PC-3 (cell line): ENCODE results near the gene STAT3. TPM values are rescaled to one million over a fixed set of nuclear protein-coding genes. Genes with fewer than 3 reads are reported as not detected.

Source experiments
- ATAC-seq: fragments of 200-7000 bp; cut with Tn5 transposase; 2 replicates; pipeline ENCODE4 v1.9.1; 2020; ENCODE audit warnings: mild to moderate bottlenecking, moderate library complexity
- BruUV-seq: library from RNA; stranded (reverse); fragments of 400-500 nt; replicated peaks from 2 replicates; lab custom pipeline; 2021; lab: Mats Ljungman, UMichigan
- CTCF ChIA-PET: fragments of 300-600 bp; sonication (Branson Sonifier 250); formaldehyde crosslinking; loops from one replicate; lab custom pipeline; 2022; ENCODE audit warnings: antibody characterized with exemption; lab: Charles Lee
- POLR2A ChIA-PET: fragments of 300-600 bp; sonication (Branson Sonifier 250); formaldehyde crosslinking; loops from one replicate; lab custom pipeline; 2022; ENCODE audit warnings: antibody characterized with exemption; ENCODE audit not compliant: unreplicated experiment; lab: Charles Lee
- DNase-seq: peaks from one replicate; pipeline ENCODE4 v3.0.0-alpha.2; 2015
- H2AFZ ChIP-seq: fragments of 300-600 bp; sonication (generic); 2 replicates; pipeline ENCODE4 v1.6.0; 2016; ENCODE audit warnings: antibody characterized with exemption, low read length
- H3F3A ChIP-seq: fragments of 300-600 bp; sonication (generic); one replicate; pipeline ENCODE4 v1.6.0; 2017; ENCODE audit warnings: antibody characterized with exemption, low read length, control low read depth, mild to moderate bottlenecking; ENCODE audit not compliant: unreplicated experiment
- H3K27ac ChIP-seq: fragments of 300-600 bp; sonication (generic); 2 replicates; pipeline ENCODE4 v1.5.1; 2016; ENCODE audit warnings: mild to moderate bottlenecking, low read length
- H3K27me3 ChIP-seq: fragments of 300-600 bp; sonication (generic); 2 replicates; pipeline ENCODE4 v1.6.1; 2016; ENCODE audit warnings: low read length, mixed read lengths
- H3K36me3 ChIP-seq: fragments of 300-600 bp; sonication (generic); 2 replicates; pipeline ENCODE4 v1.6.1; 2016; ENCODE audit warnings: low read depth, mixed run types, low read length, mixed read lengths
- H3K4me1 ChIP-seq: fragments of 300-600 bp; sonication (generic); 2 replicates; pipeline ENCODE4 v1.5.1; 2016; ENCODE audit warnings: low read length; ENCODE audit not compliant: insufficient read depth
- H3K4me2 ChIP-seq: fragments of 300-600 bp; sonication (generic); 2 replicates; pipeline ENCODE4 v1.6.0; 2016; ENCODE audit warnings: low read length
- H3K4me3 ChIP-seq: fragments of 300-600 bp; sonication (generic); 2 replicates; pipeline ENCODE4 v1.5.1; 2016; ENCODE audit warnings: mild to moderate bottlenecking, low read length, mixed read lengths
- H3K79me2 ChIP-seq: fragments of 300-600 bp; sonication (generic); 2 replicates; pipeline ENCODE4 v1.6.1; 2017; ENCODE audit warnings: low read length, mixed read lengths
- H3K9ac ChIP-seq: fragments of 300-600 bp; sonication (generic); 2 replicates; pipeline ENCODE4 v1.6.0; 2016; ENCODE audit warnings: mild to moderate bottlenecking, low read length
- H3K9me2 ChIP-seq: fragments of 300-600 bp; sonication (generic); replicated peaks from 2 replicates; pipeline ENCODE4 v1.6.1; 2016; ENCODE audit warnings: mixed run types, low read length, mixed read lengths
- H3K9me3 ChIP-seq: fragments of 300-600 bp; sonication (generic); 2 replicates; pipeline ENCODE4 v1.6.1; 2016; ENCODE audit warnings: low read length, mixed read lengths
- H4K20me1 ChIP-seq: fragments of 300-600 bp; sonication (generic); 2 replicates; pipeline ENCODE4 v1.6.1; 2016; ENCODE audit warnings: low read length, mixed read lengths
- EZH2 ChIP-seq: fragments of 300-600 bp; sonication (generic); IDR thresholded peaks from one replicate; pipeline ENCODE4 v1.6.1; 2017; ENCODE audit warnings: antibody characterized with exemption, mild to moderate bottlenecking, low read length; ENCODE audit not compliant: unreplicated experiment
- EZH2phosphoT487 ChIP-seq: fragments of 300-600 bp; sonication (generic); IDR thresholded peaks from 2 replicates; pipeline ENCODE4 v1.6.1; 2018; ENCODE audit warnings: mild to moderate bottlenecking, antibody characterized with exemption, low read length, borderline replicate concordance
- intact Hi-C: fragments of 100-400 bp; cut with micrococcal nuclease; formaldehyde crosslinking; loops from 2 replicates; pipeline ENCODE4 v1.9.0; 2023
- total RNA-seq: library from RNA; depleted of rRNA; stranded (reverse); fragments of >200 nt; gene quantifications from 2 replicates; pipeline ENCODE4 v1.2.3, GENCODE V29; 2014
- TF ChIP-seq, protein P1 (sequence below): fragments of 300-600 bp; sonication (generic); conservative IDR thresholded peaks from 2 replicates; pipeline ENCODE4 v1.5.1; 2017; ENCODE audit warnings: antibody characterized with exemption, low read depth, mild to moderate bottlenecking, low read length

Gene STAT3
- total RNA-seq, 1 experiment from 2014 or later: not detected

DNA sequence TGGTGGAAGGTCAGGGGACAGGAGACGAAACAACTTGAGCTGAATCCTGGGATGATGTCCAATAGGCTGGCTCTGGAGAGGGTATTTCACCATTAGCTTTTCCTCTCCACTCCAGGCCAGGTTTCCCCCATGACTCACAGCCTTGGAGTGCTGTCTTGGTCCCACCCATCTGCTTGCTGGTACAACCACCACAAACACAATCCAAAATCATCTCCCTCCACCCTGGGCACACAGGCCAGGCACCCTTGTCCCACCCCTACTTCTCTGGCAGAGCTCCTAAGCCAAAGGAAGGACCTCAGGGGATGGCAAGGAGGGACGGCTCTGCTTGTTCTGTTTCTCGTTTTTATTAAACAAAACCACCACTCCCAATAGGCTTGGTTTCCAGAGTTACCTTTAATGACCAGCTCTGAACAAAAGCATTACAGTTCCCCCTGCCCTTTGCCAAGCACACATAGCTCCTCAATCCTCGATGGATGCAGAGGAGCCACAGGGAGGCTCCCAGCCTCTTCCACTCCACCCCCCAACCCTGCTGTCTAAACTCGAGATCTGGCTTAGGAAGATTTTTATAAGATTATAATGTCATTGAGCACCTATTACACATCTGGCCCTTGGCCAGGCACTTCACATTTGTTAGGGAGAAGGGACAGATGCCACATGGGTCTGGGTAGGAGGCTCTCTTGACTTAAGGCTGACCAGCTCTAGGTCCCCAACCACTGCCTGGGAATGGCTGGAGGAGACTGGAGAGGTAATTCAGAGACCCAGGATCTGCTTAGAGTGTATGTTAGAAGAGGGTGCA lies 21.5 kb upstream of the STAT3 start:
- H3K79me2 ChIP-seq: no peaks in the 10 kb centered on the region
- intact Hi-C loops: no loop called here
- no peaks in the 10 kb centered on the region for H3K27me3 ChIP-seq
- H3K9ac ChIP-seq: no peak overlapping the region
- H3K27ac ChIP-seq: no peak overlapping the region
- ChIA-PET CTCF (no interaction called here), POLR2A (no interaction called here)
- no peak overlapping the region for H3K4me2 ChIP-seq
- H3K4me3 ChIP-seq: no peak overlapping the region
- H4K20me1 ChIP-seq: no peaks in the 10 kb centered on the region
- H3K4me1 ChIP-seq: no peaks in the 10 kb centered on the region
- TF ChIP-seq EZH2phosphoT487 (no peak), EZH2 (no peak)
- TF ChIP-seq, protein P1, sequence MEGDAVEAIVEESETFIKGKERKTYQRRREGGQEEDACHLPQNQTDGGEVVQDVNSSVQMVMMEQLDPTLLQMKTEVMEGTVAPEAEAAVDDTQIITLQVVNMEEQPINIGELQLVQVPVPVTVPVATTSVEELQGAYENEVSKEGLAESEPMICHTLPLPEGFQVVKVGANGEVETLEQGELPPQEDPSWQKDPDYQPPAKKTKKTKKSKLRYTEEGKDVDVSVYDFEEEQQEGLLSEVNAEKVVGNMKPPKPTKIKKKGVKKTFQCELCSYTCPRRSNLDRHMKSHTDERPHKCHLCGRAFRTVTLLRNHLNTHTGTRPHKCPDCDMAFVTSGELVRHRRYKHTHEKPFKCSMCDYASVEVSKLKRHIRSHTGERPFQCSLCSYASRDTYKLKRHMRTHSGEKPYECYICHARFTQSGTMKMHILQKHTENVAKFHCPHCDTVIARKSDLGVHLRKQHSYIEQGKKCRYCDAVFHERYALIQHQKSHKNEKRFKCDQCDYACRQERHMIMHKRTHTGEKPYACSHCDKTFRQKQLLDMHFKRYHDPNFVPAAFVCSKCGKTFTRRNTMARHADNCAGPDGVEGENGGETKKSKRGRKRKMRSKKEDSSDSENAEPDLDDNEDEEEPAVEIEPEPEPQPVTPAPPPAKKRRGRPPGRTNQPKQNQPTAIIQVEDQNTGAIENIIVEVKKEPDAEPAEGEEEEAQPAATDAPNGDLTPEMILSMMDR: no peak
- no peaks in the 10 kb centered on the region for H3K36me3 ChIP-seq
- no peak overlapping the region for H2AFZ ChIP-seq
- BruUV-seq: no TSS peak
- no peaks in the 10 kb centered on the region for H3K9me2 ChIP-seq
- DNase-seq (no peak), ATAC-seq (no peak)
- no peaks in the 10 kb centered on the region for H3F3A ChIP-seq
- no peaks in the 10 kb centered on the region for H3K9me3 ChIP-seq

DNA sequence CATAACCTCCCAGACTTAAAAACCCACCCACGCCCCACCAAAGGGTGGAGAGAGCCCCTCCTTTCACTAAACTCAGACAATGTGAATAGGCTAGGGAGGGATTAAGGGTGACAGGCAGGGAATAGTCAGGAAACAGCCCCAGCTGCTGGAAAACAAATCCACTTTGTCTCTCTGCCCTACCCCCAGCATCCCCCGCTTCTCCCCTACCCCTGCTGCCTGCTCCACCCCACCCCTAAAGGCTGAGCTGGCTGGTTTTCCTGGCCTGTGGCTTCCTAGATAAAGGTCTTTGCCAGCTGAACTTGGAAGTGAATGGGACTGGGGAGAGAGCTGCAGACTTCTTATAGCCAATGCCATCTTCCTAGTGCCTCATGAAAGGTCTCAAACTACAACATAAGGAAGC lies 19.8 kb upstream of the STAT3 start:
- CTCF ChIA-PET: no interaction called here
- Histone ChIP-seq H3K9ac (no peak overlapping the region), H3K79me2 (no peaks in the 10 kb centered on the region), H3F3A (no peaks in the 10 kb centered on the region), H3K4me2 (no peak overlapping the region), H4K20me1 (no peaks in the 10 kb centered on the region), H3K9me2 (no peaks in the 10 kb centered on the region), H3K4me3 (no peak overlapping the region), H3K27me3 (no peaks in the 10 kb centered on the region), H2AFZ (no peak overlapping the region), H3K36me3 (no peaks in the 10 kb centered on the region), H3K27ac (no peak overlapping the region), H3K4me1 (no peaks in the 10 kb centered on the region), H3K9me3 (no peaks in the 10 kb centered on the region)
- TF ChIP-seq EZH2: no peak
- TF ChIP-seq EZH2phosphoT487: no peak
- TF ChIP-seq, protein P1: no peak
- POLR2A ChIA-PET: no interaction called here
- ATAC-seq (no peak), DNase-seq (no peak)
- no TSS peak for BruUV-seq
- intact Hi-C loops: no loop called here

DNA sequence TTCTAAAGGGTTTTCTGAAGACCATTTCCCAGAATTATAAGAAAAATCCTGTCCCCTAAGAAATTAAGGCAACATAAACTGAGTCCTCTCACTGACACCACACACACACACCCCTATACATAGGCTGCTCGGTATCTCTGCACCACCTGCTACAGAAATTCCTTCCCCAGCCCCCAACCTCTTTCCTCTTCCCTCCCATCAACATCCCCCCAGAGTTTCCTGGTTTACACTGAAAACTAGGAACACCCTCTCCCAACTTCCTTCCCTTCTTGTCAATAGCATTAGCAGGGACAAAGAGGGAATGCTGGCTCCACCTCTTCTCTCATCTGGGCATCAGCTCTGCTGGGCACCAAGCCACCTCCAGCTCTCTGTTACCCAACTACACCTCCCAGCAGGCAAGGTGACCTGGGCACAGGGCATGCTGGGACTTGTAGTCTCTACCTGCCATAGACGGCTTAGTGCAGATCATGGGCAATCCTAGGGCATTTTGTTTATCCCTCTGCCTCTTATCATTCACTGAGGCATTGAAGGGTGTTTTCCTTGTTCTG lies 19.1 kb upstream of the STAT3 start:
- no TSS peak for BruUV-seq
- Histone ChIP-seq H2AFZ (no peak overlapping the region), H4K20me1 (no peaks in the 10 kb centered on the region)

More for the DNA sequence above, 19.1 kb upstream of the STAT3 start:
- Histone ChIP-seq H3K79me2 (no peaks in the 10 kb centered on the region), H3K27me3 (no peaks in the 10 kb centered on the region), H3F3A (no peaks in the 10 kb centered on the region), H3K9me3 (no peaks in the 10 kb centered on the region), H3K9ac (no peak overlapping the region), H3K36me3 (no peaks in the 10 kb centered on the region), H3K4me1 (no peaks in the 10 kb centered on the region), H3K4me2 (no peak overlapping the region), H3K27ac (no peak overlapping the region), H3K9me2 (no peaks in the 10 kb centered on the region), H3K4me3 (no peak overlapping the region)
- ChIA-PET POLR2A (no interaction called here), CTCF (no interaction called here)
- TF ChIP-seq, protein P1: no peak
- no peak for TF ChIP-seq EZH2phosphoT487
- no peak for TF ChIP-seq EZH2
- no peak for ATAC-seq
- intact Hi-C loops: no loop called here
- no peak for DNase-seq
